GM19463 (cell line): ENCODE data around the gene CCS.
"Not testable (repeated sequence)": the region's sequence is repeated elsewhere in the genome, so short reads cannot be mapped to it uniquely, and the experiment has no call there.

ENCODE experiments used
- ATAC-seq: cut with Tn5 transposase; IDR thresholded peaks from one replicate; pipeline ENCODE4 v1.9.1; 2021; ENCODE audit warnings: mild to moderate bottlenecking, moderate library complexity; ENCODE audit not compliant: unreplicated experiment

The CCS gene

GRCh38 chr11:66561178-66561974 is 31.6 kb upstream of the CCS start:
- no peak for ATAC-seq

- ATAC-seq, result no peak
Observed at GRCh38 chr11:66561975-66562248, 31.1 kb upstream of the CCS start.

- ATAC-seq, result no peak
Observed at GRCh38 chr11:66562275-66562674, 30.7 kb upstream of the CCS start.

GRCh38 chr11:66562907-66563583 is 29.9 kb upstream of the CCS start:
- ATAC-seq, result no peak

- ATAC-seq, result no peak
Observed at GRCh38 chr11:66563832-66564231, 29.2 kb upstream of the CCS start.

GRCh38 chr11:66564538-66564937 is 28.4 kb upstream of the CCS start:
- ATAC-seq, result no peak

GRCh38 chr11:66564984-66565383 is 28.0 kb upstream of the CCS start:
- ATAC-seq, result no peak

GRCh38 chr11:66566221-66566620 is 26.8 kb upstream of the CCS start:
- no peak for ATAC-seq

- no peak for ATAC-seq
Observed at GRCh38 chr11:66567787-66568123, 25.2 kb upstream of the CCS start.

- ATAC-seq, result peak; percentile 48
Observed at GRCh38 chr11:66568124-66568916, 24.7 kb upstream of the CCS start, which contains the start of gene CTSF. CTSF (minus strand) TSS chr11:66568606; CDS start chr11:66568486, 120 bp downstream.

- ATAC-seq, result no peak
Observed at GRCh38 chr11:66569076-66569475, 23.9 kb upstream of the CCS start.

GRCh38 chr11:66570079-66570849 is 22.7 kb upstream of the CCS start:
- no peak for ATAC-seq

- ATAC-seq, result no peak
Observed at GRCh38 chr11:66570850-66571180, 22.2 kb upstream of the CCS start.

GRCh38 chr11:66579017-66579606 is 13.9 kb upstream of the CCS start:
- ATAC-seq, result no peak

GRCh38 chr11:66580803-66581202 is 12.2 kb upstream of the CCS start:
- ATAC-seq, result no peak

- ATAC-seq, result no peak
Observed at GRCh38 chr11:66581261-66581660, 11.7 kb upstream of the CCS start.

GRCh38 chr11:66582565-66583147 is 10.3 kb upstream of the CCS start:
- ATAC-seq, result not testable (repeated sequence)

- ATAC-seq, result not testable (repeated sequence)
Observed at GRCh38 chr11:66585447-66585846, 7.5 kb upstream of the CCS start.

GRCh38 chr11:66586136-66586535 is 6.8 kb upstream of the CCS start:
- ATAC-seq, result no peak

GRCh38 chr11:66589315-66589714 is 3.7 kb upstream of the CCS start:
- ATAC-seq, result not testable (repeated sequence)
